OCI-LY7 (cell line): ENCODE results near the gene ADAM33. TPM values are rescaled to one million over a fixed set of nuclear protein-coding genes. Genes with fewer than 3 reads are reported as not detected.

Source experiments
- BruUV-seq: library from RNA; stranded (reverse); fragments of 400-500 nt; replicated peaks from 2 replicates; lab custom pipeline; 2021; lab: Mats Ljungman, UMichigan
- CTCF ChIA-PET: fragments of 300-600 bp; sonication (Branson Sonifier 250); formaldehyde crosslinking; loops from one replicate; lab custom pipeline; 2022; ENCODE audit warnings: antibody characterized with exemption; ENCODE audit not compliant: unreplicated experiment; lab: Charles Lee
- POLR2A ChIA-PET: fragments of 300-600 bp; sonication (Branson Sonifier 250); formaldehyde crosslinking; loops from one replicate; lab custom pipeline; 2022; ENCODE audit warnings: antibody characterized with exemption; lab: Charles Lee
- DNase-seq: peaks from one replicate; pipeline ENCODE4 v3.0.0-alpha.2; 2015; ENCODE audit warnings: low spot score
- H2AFZ ChIP-seq: fragments of 200-600 bp; sonication (generic), shearing (Covaris generic); 2 replicates; pipeline ENCODE4 v1.6.1; 2014; ENCODE audit warnings: mild to moderate bottlenecking, antibody characterized with exemption, low read length, moderate library complexity
- H3K27ac ChIP-seq: fragments of 200-600 bp; sonication (generic); 2 replicates; pipeline ENCODE4 v1.5.1; 2014; ENCODE audit warnings: mixed run types, low read depth, mild to moderate bottlenecking, moderate library complexity, low read length, inconsistent platforms; ENCODE audit not compliant: poor library complexity, severe bottlenecking
- H3K36me3 ChIP-seq: fragments of 200-600 bp; sonication (generic); 2 replicates; pipeline ENCODE4 v1.6.1; 2014; ENCODE audit warnings: mild to moderate bottlenecking, antibody characterized with exemption, low read length, moderate library complexity, mixed read lengths; ENCODE audit not compliant: insufficient read depth
- H3K4me1 ChIP-seq: fragments of 200-600 bp; sonication (generic); 2 replicates; pipeline ENCODE4 v1.5.1; 2014; ENCODE audit warnings: mild to moderate bottlenecking, low read length; ENCODE audit not compliant: insufficient read depth, poor library complexity, severe bottlenecking
- H3K4me2 ChIP-seq: fragments of 200-600 bp; sonication (generic); 2 replicates; pipeline ENCODE4 v1.6.1; 2014; ENCODE audit warnings: mild to moderate bottlenecking, low read length
- H3K4me3 ChIP-seq: fragments of 200-600 bp; sonication (generic); 2 replicates; pipeline ENCODE4 v1.5.1; 2014; ENCODE audit warnings: mild to moderate bottlenecking, low read depth, low read length; ENCODE audit not compliant: poor library complexity, severe bottlenecking
- H3K79me2 ChIP-seq: fragments of 200-600 bp; sonication (generic); 2 replicates; pipeline ENCODE4 v1.6.1; 2016; ENCODE audit warnings: low read depth, mild to moderate bottlenecking, low read length, moderate library complexity, mixed read lengths; ENCODE audit not compliant: insufficient read depth
- H3K9me2 ChIP-seq: fragments of 200-600 bp; sonication (generic); 2 replicates; pipeline ENCODE4 v1.6.1; 2016; ENCODE audit warnings: mild to moderate bottlenecking, low read length, mixed read lengths; ENCODE audit not compliant: insufficient read depth
- H3K9me3 ChIP-seq: fragments of 200-600 bp; sonication (generic); 2 replicates; pipeline ENCODE4 v1.6.1; 2014; ENCODE audit warnings: mild to moderate bottlenecking, mixed run types, low read length, mixed read lengths
- H4K20me1 ChIP-seq: fragments of 200-600 bp; sonication (generic); 2 replicates; pipeline ENCODE4 v1.6.1; 2014; ENCODE audit warnings: mild to moderate bottlenecking, antibody characterized with exemption, low read length, moderate library complexity, mixed read lengths; ENCODE audit not compliant: insufficient read depth
- EZH2phosphoT487 ChIP-seq: fragments of 200-600 bp; sonication (generic); IDR thresholded peaks from 2 replicates; pipeline ENCODE4 v1.6.1; 2018; ENCODE audit warnings: low read depth, borderline replicate concordance, mild to moderate bottlenecking, mixed run types, antibody characterized with exemption, low read length, moderate library complexity, mixed read lengths
- intact Hi-C: fragments of 100-400 bp; cut with micrococcal nuclease; formaldehyde crosslinking; loops from one replicate; pipeline ENCODE4 v1.10.0; 2022; ENCODE audit not compliant: unreplicated experiment
- total RNA-seq, 2 experiments: library from RNA; depleted of rRNA in 1 of 2; stranded (reverse); fragments of >200 nt in 1 of 2; shearing (Covaris generic) in 1 of 2; gene quantifications; 2 replicates each; pipeline ENCODE4 v1.2.3, GENCODE V29; 2014 to 2022
- TF ChIP-seq, protein P1 (sequence below): fragments of 200-600 bp; sonication (generic); conservative IDR thresholded peaks from 2 replicates; pipeline ENCODE4 v1.5.1; 2014; ENCODE audit warnings: mild to moderate bottlenecking, antibody characterized with exemption, low read length, moderate library complexity, mixed read lengths

The ADAM33 gene
- total RNA-seq, 2 experiments from 2014 or later: not detected

DNA sequence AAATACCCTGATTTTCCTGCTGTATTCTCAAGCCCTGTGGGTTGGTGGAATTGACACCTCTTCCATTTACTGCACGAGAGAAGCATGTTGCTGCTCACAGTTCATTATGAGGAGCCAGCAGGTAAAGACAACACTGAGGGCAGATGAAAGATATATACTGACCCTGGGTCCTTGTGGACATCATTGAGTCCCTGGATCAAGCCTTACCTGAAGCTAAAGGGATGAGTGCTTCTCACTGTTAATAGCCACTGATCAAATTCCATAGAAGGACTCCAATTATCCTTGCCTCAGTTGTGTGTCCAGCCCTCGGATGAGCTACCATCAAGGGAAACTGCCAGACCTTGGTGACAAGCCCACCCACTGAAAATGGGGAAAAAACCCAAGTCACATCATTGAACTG, 38.3 kb upstream of the ADAM33 start:
- BruUV-seq: no TSS peak
- peaks cover 13% of the 10 kb centered on the region for H3K4me1 ChIP-seq
- H3K9me2 ChIP-seq: no peaks in the 10 kb centered on the region
- H3K36me3 ChIP-seq: no peaks in the 10 kb centered on the region
- intact Hi-C loops: loop anchor here (1.0 kb wide), 1 partner anchor 48 kb away; no protein-coding TSS in a partner anchor
- peak overlapping the region; percentile 35; the same call in 1 of the 2 replicates for H3K4me2 ChIP-seq
- H2AFZ ChIP-seq: no peak overlapping the region
- no peak overlapping the region for H3K4me3 ChIP-seq
- TF ChIP-seq, protein P1, sequence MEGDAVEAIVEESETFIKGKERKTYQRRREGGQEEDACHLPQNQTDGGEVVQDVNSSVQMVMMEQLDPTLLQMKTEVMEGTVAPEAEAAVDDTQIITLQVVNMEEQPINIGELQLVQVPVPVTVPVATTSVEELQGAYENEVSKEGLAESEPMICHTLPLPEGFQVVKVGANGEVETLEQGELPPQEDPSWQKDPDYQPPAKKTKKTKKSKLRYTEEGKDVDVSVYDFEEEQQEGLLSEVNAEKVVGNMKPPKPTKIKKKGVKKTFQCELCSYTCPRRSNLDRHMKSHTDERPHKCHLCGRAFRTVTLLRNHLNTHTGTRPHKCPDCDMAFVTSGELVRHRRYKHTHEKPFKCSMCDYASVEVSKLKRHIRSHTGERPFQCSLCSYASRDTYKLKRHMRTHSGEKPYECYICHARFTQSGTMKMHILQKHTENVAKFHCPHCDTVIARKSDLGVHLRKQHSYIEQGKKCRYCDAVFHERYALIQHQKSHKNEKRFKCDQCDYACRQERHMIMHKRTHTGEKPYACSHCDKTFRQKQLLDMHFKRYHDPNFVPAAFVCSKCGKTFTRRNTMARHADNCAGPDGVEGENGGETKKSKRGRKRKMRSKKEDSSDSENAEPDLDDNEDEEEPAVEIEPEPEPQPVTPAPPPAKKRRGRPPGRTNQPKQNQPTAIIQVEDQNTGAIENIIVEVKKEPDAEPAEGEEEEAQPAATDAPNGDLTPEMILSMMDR: no peak
- TF ChIP-seq EZH2phosphoT487: no peak
- ChIA-PET POLR2A (interaction anchor here (0.6 to 1.3 kb wide), 2 partner anchors 47 to 67 kb away, joined by 3 to 5 read pairs; partner anchors contain the start of gene ADISSP), CTCF (interaction anchor here (0.8 kb wide), 1 partner anchor 35 kb away, joined by 3 read pairs; no protein-coding TSS in a partner anchor)
- H3K27ac ChIP-seq: peak overlapping the region; percentile 5
- H4K20me1 ChIP-seq: no peaks in the 10 kb centered on the region
- H3K9me3 ChIP-seq: no peaks in the 10 kb centered on the region
- H3K79me2 ChIP-seq: no peaks in the 10 kb centered on the region
- DNase-seq: no peak

DNA sequence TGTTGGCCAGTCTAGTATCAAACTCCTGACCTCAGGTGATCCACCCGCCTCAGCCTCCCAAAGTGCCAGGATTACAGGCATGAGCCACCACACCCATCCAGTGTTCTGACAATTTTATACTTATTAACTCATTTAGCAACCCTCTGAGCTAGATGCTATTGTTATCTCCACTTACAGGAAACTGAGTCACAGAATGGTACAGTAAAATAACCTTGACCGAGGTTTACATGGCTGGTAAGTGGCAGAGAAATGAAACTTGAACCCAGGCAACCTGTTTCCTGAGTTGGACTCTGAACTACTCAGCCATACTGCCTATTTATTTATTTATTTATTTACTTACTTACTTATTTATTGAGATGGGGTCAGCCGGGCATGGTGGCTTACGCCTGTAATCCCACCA, 37.2 kb upstream of the ADAM33 start:
- Histone ChIP-seq H3K4me2 (no peak overlapping the region), H3K4me3 (no peak overlapping the region), H3K4me1 (peaks cover 13% of the 10 kb centered on the region), H3K36me3 (no peaks in the 10 kb centered on the region), H3K79me2 (no peaks in the 10 kb centered on the region), H4K20me1 (no peaks in the 10 kb centered on the region), H3K9me2 (no peaks in the 10 kb centered on the region), H3K27ac (no peak overlapping the region), H2AFZ (no peak overlapping the region), H3K9me3 (no peaks in the 10 kb centered on the region)
- no TSS peak for BruUV-seq
- POLR2A ChIA-PET: interaction anchor here (0.6 to 1.4 kb wide), 3 partner anchors 13 to 49 kb away, joined by 3 to 5 read pairs (median 3); partner anchors contain the start of gene ADISSP
- TF ChIP-seq EZH2phosphoT487: no peak
- TF ChIP-seq, protein P1: no peak
- DNase-seq: no peak
- CTCF ChIA-PET: no interaction called here
- intact Hi-C loops: loop anchor here (5.0 to 10.0 kb wide), 2 partner anchors 63 to 64 kb away; partner anchors contain the start of gene SPEF1

DNA sequence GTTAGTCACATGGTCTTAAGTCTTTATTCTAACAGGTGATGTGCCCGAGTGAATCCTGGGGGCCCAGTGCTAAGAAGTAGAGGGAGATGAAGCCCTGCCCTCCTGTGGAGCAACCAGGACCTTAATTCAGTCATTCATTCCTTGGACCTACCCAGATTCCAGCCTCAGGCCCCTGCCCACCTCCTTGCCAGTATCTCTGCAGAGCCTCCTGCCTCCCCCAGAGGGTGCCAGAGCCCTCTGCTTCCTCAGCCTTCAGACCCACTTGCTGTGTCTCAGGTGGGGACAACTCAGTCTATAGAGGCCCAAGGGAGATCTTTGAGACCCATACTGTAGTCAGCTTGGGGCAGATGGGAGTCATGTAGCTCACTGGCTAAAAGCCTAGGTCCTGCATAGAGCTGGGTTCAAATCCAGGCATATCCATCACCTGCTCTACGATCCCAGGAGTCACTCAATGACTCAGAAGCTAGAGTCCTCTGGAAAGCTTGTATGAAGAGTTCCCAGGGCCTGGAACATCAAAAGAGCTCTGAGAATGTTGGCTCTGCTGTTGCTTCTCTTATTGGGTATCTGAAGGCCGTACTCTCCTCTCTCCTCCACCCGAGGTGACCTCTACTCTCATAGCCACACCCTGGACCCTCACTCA, 34.5 kb upstream of the ADAM33 start:
- Histone ChIP-seq H4K20me1 (no peaks in the 10 kb centered on the region), H3K4me2 (no peak overlapping the region), H3K79me2 (no peaks in the 10 kb centered on the region), H3K36me3 (no peaks in the 10 kb centered on the region), H3K4me1 (peaks cover 13% of the 10 kb centered on the region), H3K27ac (no peak overlapping the region), H2AFZ (no peak overlapping the region), H3K9me3 (no peaks in the 10 kb centered on the region), H3K4me3 (no peak overlapping the region), H3K9me2 (no peaks in the 10 kb centered on the region)
- BruUV-seq: no TSS peak
- intact Hi-C loops: loop anchor here (1.0 to 10.0 kb wide), 4 partner anchors 52 to 368 kb away; partner anchors contain the start of gene SPEF1
- peak; percentile 74 for DNase-seq
- ChIA-PET CTCF (interaction anchor here (1.2 kb wide), 1 partner anchor 52 kb away, joined by 16 read pairs; the partner anchor contains the start of gene ADISSP), POLR2A (interaction anchor here (0.6 to 1.1 kb wide), 2 partner anchors 52 to 392 kb away, joined by 3 read pairs; no protein-coding TSS in a partner anchor)
- TF ChIP-seq EZH2phosphoT487: no peak
- TF ChIP-seq, protein P1: peak; percentile 87
